Adrenal gland (tissue), 12 donors: ENCODE results near the gene LRRC56. TPM values are rescaled to one million over a fixed set of nuclear protein-coding genes. Genes with fewer than 3 reads are reported as not detected.

Experiments
- DNase-seq, 7 donors: peaks; one replicate each; pipeline ENCODE4 v3.0.0-alpha.2; 2019 to 2020
- H3K27ac ChIP-seq, 5 donors: fragments of 200-600 bp; sonication (generic) in 4 of 5; 1 replicate in 3 of 5; 2 replicates in 2 of 5; pipeline versions ENCODE4 v1.5.1 to v1.8.0; 2016 to 2020; ENCODE audit warnings: mild to moderate bottlenecking in 1 of 5
- H3K27me3 ChIP-seq: fragments of 200-600 bp; 2 replicates; pipeline ENCODE4 v1.8.0; 2021
- H3K36me3 ChIP-seq, 2 donors: fragments of 200-600 bp; replicated peaks in 1 of 2; 1 replicate in 1 of 2; 2 replicates in 1 of 2; pipeline versions ENCODE4 v1.5.1 to v1.8.0; 2018 to 2022
- H3K4me1 ChIP-seq, 2 donors: fragments of 200-600 bp; replicated peaks in 1 of 2; 1 replicate in 1 of 2; 2 replicates in 1 of 2; pipeline versions ENCODE4 v1.5.1 to v1.8.0; 2018 to 2021
- H3K4me3 ChIP-seq, 4 donors: fragments of 200-600 bp; sonication (generic) in 3 of 4; one replicate each; pipeline ENCODE4 v1.5.1; 2016 to 2018
- H3K9me3 ChIP-seq, 3 donors: fragments of 200-600 bp; sonication (generic) in 1 of 3; replicated peaks in 1 of 3; 1 replicate in 2 of 3; 2 replicates in 1 of 3; pipeline versions ENCODE4 v1.5.1 to v1.8.0; 2016 to 2021
- CTCF ChIP-seq, 6 experiments: fragments of 450-650 bp in 4 of 6; fragments of 200-600 bp in 2 of 6; sonication (generic) in 1 of 6; IDR thresholded peaks; 1 replicate in 5 of 6; 2 replicates in 1 of 6; pipeline versions ENCODE4 v1.5.1 to v1.8.0; 2016 to 2021; ENCODE audit warnings: antibody characterized with exemption in 6 of 6, mild to moderate bottlenecking in 2 of 6, moderate library complexity in 1 of 6
- POLR2A ChIP-seq, 2 donors: fragments of 450-650 bp; IDR thresholded peaks; one replicate each; pipeline ENCODE4 v1.6.1; 2017; ENCODE audit warnings: antibody characterized with exemption in 2 of 2, mild to moderate bottlenecking in 2 of 2, moderate library complexity in 1 of 2
- WGBS, 4 donors: extraction: QIAGEN DNeasy Blood & Tissue Kit in 2 of 4; methylation state at CpG; one replicate each; pipeline versions ENCODE4 v1.1.5 to v1.1.7; 2013 to 2017; 5-methylcytosine and 5-hydroxymethylcytosine counted together
- intact Hi-C, 2 donors: fragments of 100-400 bp; cut with DNase I; formaldehyde crosslinking; loops; one replicate each; pipeline versions ENCODE4 v1.14.1 to v1.15.0; 2022 to 2023
- polyA plus RNA-seq, 3 donors: library from polyadenylated mRNA; stranded (reverse); fragments of 200-250 nt in 2 of 3; fragments of 350-450 nt in 1 of 3; fragmentation: Illumina TruSeq in 1 of 3; extraction: RNeasy Lipid Tissue Mini Kit (QIAGEN cat#74804) in 1 of 3; gene quantifications; one replicate each; pipeline ENCODE4 v1.2.3, GENCODE V29; 2013 to 2014
- total RNA-seq, 9 donors: library from RNA; depleted of rRNA in 4 of 9; stranded (reverse); fragments of >200 nt in 4 of 9; fragments of 120-200 nt in 1 of 9; fragmentation: NEBNext Ultra II Directional in 1 of 9; extraction: Animal tissue kit (Norgen Biotek cat#: 25700) in 1 of 9; gene quantifications; one replicate each; pipeline versions ENCODE4 v1.1.0 to v1.2.4, GENCODE V29; 2013 to 2023
- donor health status: healthy with polysubstance abuse.
- donor health status: Bipolar disorder and iron deficiency.
- donor health status: DM: yes; HTN: yes; CAD: no.
- donor health status: DM: no; HTN: no; CAD: no.
- donor health status: DM: no; HTN: no; CAD: no.
- donor health status: DM: yes; HTN: yes; CAD: no.

The LRRC56 gene
- total and polyA plus RNA-seq, 12 donors: 0.32 to 4.3 (median 0.96) TPM; not detected in 2

GRCh38 chr11:502288-503178 is 34.8 kb upstream of the LRRC56 start:
- H3K9me3 ChIP-seq: no peaks in the 10 kb centered on the region
- H3K36me3 ChIP-seq: peaks cover 0 to 45% of the 10 kb centered on the region in 2 donors
- intact Hi-C loops: loop anchor here (5.0 to 10.0 kb wide), 2 partner anchors 48 to 50 kb away; partner anchors contain the start of gene PTDSS2 (in 2 of the 2)
- peaks cover 21 to 38% of the 10 kb centered on the region in 2 donors for H3K4me1 ChIP-seq
- H3K27ac ChIP-seq: peak overlapping the region in 3 of 5 donors; percentile 67 to 85 (median 81)
- WGBS, 4 donors: 63 to 100% (median 79%) methylated on average over 1 to 10 of the region's 10 CpGs
- peak overlapping the region in 1 of 4 donors; percentile 56 for H3K4me3 ChIP-seq
- DNase-seq: peak in 2 of 7 donors; percentile 29 to 37
- TF ChIP-seq POLR2A (IDR thresholded peaks at IDR 0.05): no peak
- TF ChIP-seq CTCF (IDR thresholded peaks at IDR 0.05): no peak
- H3K27me3 ChIP-seq: no peaks in the 10 kb centered on the region

- Histone ChIP-seq H3K27me3 (no peaks in the 10 kb centered on the region), H3K4me3 (peak overlapping the region in 2 of 4 donors; percentile 20 to 56), H3K9me3 (no peaks in the 10 kb centered on the region), H3K36me3 (peaks cover 0 to 36% of the 10 kb centered on the region in 2 donors), H3K27ac (peak overlapping the region; percentile 54 to 85 (median 81)), H3K4me1 (peaks cover 27 to 43% of the 10 kb centered on the region in 2 donors)
- 23 to 64% (median 38%) methylated on average over 8 to 24 of the region's 24 CpGs for WGBS, 4 donors
- intact Hi-C loops: loop anchor here (5.0 to 10.0 kb wide), 2 partner anchors 49 to 51 kb away; partner anchors contain the start of gene PTDSS2 (in 2 of the 2)
- DNase-seq: peak; percentile 48 to 77 (median 70)
- TF ChIP-seq CTCF (IDR thresholded peaks at IDR 0.05) (no peak), POLR2A (IDR thresholded peaks at IDR 0.05) (no peak)
Observed at GRCh38 chr11:503179-503981, 33.9 kb upstream of the LRRC56 start.

- intact Hi-C loops: loop anchor here (5.0 to 10.0 kb wide), 2 partner anchors 50 to 52 kb away; partner anchors contain the start of gene PTDSS2 (in 2 of the 2)
- Histone ChIP-seq H3K27me3 (no peaks in the 10 kb centered on the region), H3K36me3 (peaks cover 0 to 27% of the 10 kb centered on the region in 2 donors), H3K4me1 (peaks cover 27 to 43% of the 10 kb centered on the region in 2 donors), H3K9me3 (no peaks in the 10 kb centered on the region), H3K4me3 (peak overlapping the region in 3 of 4 donors; percentile 3 to 56 (median 20)), H3K27ac (peak overlapping the region; percentile 54 to 85 (median 81))
- DNase-seq: peak in 6 of 7 donors; percentile 57 to 65 (median 60)
- 4 to 15% (median 7%) methylated on average over 32 to 72 of the region's 72 CpGs for WGBS, 4 donors
- TF ChIP-seq POLR2A (IDR thresholded peaks at IDR 0.05) (peak in 1 of 2 donors; percentile 41), CTCF (IDR thresholded peaks at IDR 0.05) (no peak)
Observed at GRCh38 chr11:504053-504993, 33.0 kb upstream of the LRRC56 start.
